Mucosa of descending colon (tissue), 3 donors: Measurements from ENCODE around the gene CAMSAP1. TPM values are rescaled to one million over a fixed set of nuclear protein-coding genes. Genes with fewer than 3 reads are reported as not detected.

ENCODE experiments used
- ATAC-seq: fragments of 200-7000 bp; cut with Tn5 transposase; one replicate; pipeline ENCODE4 v1.9.1; 2020; ENCODE audit warnings: mild to moderate bottlenecking, moderate library complexity
- DNase-seq, 3 donors: peaks; one replicate each; pipeline ENCODE4 v3.0.0-alpha.2; 2020
- H3K36me3 ChIP-seq: fragments of 200-600 bp; one replicate; pipeline ENCODE4 v1.8.0; 2021; ENCODE audit warnings: low read depth, mild to moderate bottlenecking
- H3K4me1 ChIP-seq: fragments of 200-600 bp; one replicate; pipeline ENCODE4 v1.8.0; 2021; ENCODE audit warnings: low read depth, mild to moderate bottlenecking
- H3K4me3 ChIP-seq: fragments of 200-600 bp; one replicate; pipeline ENCODE4 v1.8.0; 2021; ENCODE audit warnings: mild to moderate bottlenecking
- H3K9me3 ChIP-seq: fragments of 200-600 bp; one replicate; pipeline ENCODE4 v1.8.0; 2021; ENCODE audit warnings: mild to moderate bottlenecking
- CTCF ChIP-seq: fragments of 200-600 bp; IDR thresholded peaks from one replicate; pipeline ENCODE4 v1.8.0; 2022; ENCODE audit warnings: antibody characterized with exemption, mild to moderate bottlenecking
- intact Hi-C, 2 donors: fragments of 100-400 bp; cut with DNase I in 1 of 2; cut with micrococcal nuclease in 1 of 2; formaldehyde crosslinking; loops; one replicate each; pipeline versions ENCODE4 v1.11.0 to v1.11.1; 2022; cut with DNase I, micrococcal nuclease
- total RNA-seq, 3 donors: library from RNA; stranded (reverse); fragmentation: NEBNext Ultra II Directional in 2 of 3; extraction: Animal tissue kit (Norgen Biotek cat#: 25700) in 2 of 3; gene quantifications; one replicate each; pipeline versions ENCODE4 v1.2.1 to v1.2.4, GENCODE V29; 2021 to 2023
- donor health status: DM: no; HTN: no; CAD: no; lungs with moderate emphysema.
- donor health status: DM: no; HTN: no; CAD: no.
- donor health status: DM: no; HTN: yes; CAD: no.

Gene CAMSAP1
- total RNA-seq, 3 donors from 2014 or later: 11.5 to 37.8 (median 14.3) TPM

- intact Hi-C loops: no loop called here
- Histone ChIP-seq H3K4me3 (no peak overlapping the region), H3K36me3 (no peaks in the 10 kb centered on the region), H3K9me3 (no peaks in the 10 kb centered on the region), H3K4me1 (no peaks in the 10 kb centered on the region)
- no peak for DNase-seq
- no peak for ATAC-seq
- TF ChIP-seq CTCF: no peak
These were observed 112.0 kb downstream of the CAMSAP1 start for GRCh38 chr9:135795391-135795790.

GRCh38 chr9:135794361-135794885 lies 112.9 kb downstream of the CAMSAP1 start:
- no peak for DNase-seq

GRCh38 chr9:135794057-135794335 lies 113.3 kb downstream of the CAMSAP1 start:
- H3K9me3 ChIP-seq: no peaks in the 10 kb centered on the region
- no peak for TF ChIP-seq CTCF
- no peak for DNase-seq
- H3K4me3 ChIP-seq: no peak overlapping the region
- no peak for ATAC-seq
- no peaks in the 10 kb centered on the region for H3K4me1 ChIP-seq
- intact Hi-C loops: no loop called here
- no peaks in the 10 kb centered on the region for H3K36me3 ChIP-seq

More at GRCh38 chr9:135794361-135794885, 112.9 kb downstream of the CAMSAP1 start:
- Histone ChIP-seq H3K9me3 (no peaks in the 10 kb centered on the region), H3K4me1 (no peaks in the 10 kb centered on the region), H3K36me3 (no peaks in the 10 kb centered on the region), H3K4me3 (no peak overlapping the region)
- no peak for TF ChIP-seq CTCF
- ATAC-seq: no peak
- intact Hi-C loops: no loop called here

- DNase-seq (no peak), ATAC-seq (no peak)
- intact Hi-C loops: no loop called here
- Histone ChIP-seq H3K4me1 (no peaks in the 10 kb centered on the region), H3K36me3 (no peaks in the 10 kb centered on the region), H3K4me3 (no peak overlapping the region), H3K9me3 (no peaks in the 10 kb centered on the region)
- TF ChIP-seq CTCF: no peak
These were observed 113.9 kb downstream of the CAMSAP1 start for GRCh38 chr9:135793221-135794056.

- ATAC-seq (no peak), DNase-seq (no peak)
- no peak for TF ChIP-seq CTCF
- H3K9me3 ChIP-seq: no peaks in the 10 kb centered on the region
- no peaks in the 10 kb centered on the region for H3K4me1 ChIP-seq
- H3K4me3 ChIP-seq: no peak overlapping the region
- no peaks in the 10 kb centered on the region for H3K36me3 ChIP-seq
- intact Hi-C loops: no loop called here
These were observed 114.8 kb downstream of the CAMSAP1 start for GRCh38 chr9:135792268-135793128.
